ENCODE measurements around the gene FSTL5. TPM values are rescaled to one million over a fixed set of nuclear protein-coding genes. Genes with fewer than 3 reads are reported as not detected.
A peak's percentile ranks its signal among the peaks of the same experiment; 100 is the strongest.
"Not testable (repeated sequence)": the region's sequence is repeated elsewhere in the genome, so short reads cannot be mapped to it uniquely, and the experiment has no call there.

The FSTL5 gene
- total RNA-seq, 1 donor from 2014 or later: not detected

- intact Hi-C loops (cut with DNase I): no loop called here
- DNase-seq (ENCODE audit: missing footprints): peak; percentile 15
Observed at GRCh38 chr4:161792991-161793390, 370.8 kb downstream of the FSTL5 start.

GRCh38 chr4:161791796-161792556 lies 371.8 kb downstream of the FSTL5 start:
- intact Hi-C loops (cut with DNase I): no loop called here
- ATAC-seq: no peak
- peak; percentile 50 for DNase-seq (ENCODE audit: missing footprints)

More at GRCh38 chr4:161792991-161793390, 370.8 kb downstream of the FSTL5 start:
- no peak for ATAC-seq

- intact Hi-C loops (cut with DNase I): no loop called here
- ATAC-seq (no peak), DNase-seq (ENCODE audit: missing footprints) (no peak)
Observed at GRCh38 chr4:161767116-161767515, 396.7 kb downstream of the FSTL5 start.

GRCh38 chr4:161762796-161763195 lies 401.0 kb downstream of the FSTL5 start:
- DNase-seq (ENCODE audit: missing footprints) (no peak), ATAC-seq (no peak)

GRCh38 chr4:161760008-161760407 lies 403.8 kb downstream of the FSTL5 start:
- DNase-seq (ENCODE audit: missing footprints) (no peak), ATAC-seq (no peak)
- intact Hi-C loops (cut with DNase I): no loop called here

More at GRCh38 chr4:161762796-161763195, 401.0 kb downstream of the FSTL5 start:
- intact Hi-C loops (cut with DNase I): no loop called here

GRCh38 chr4:161758412-161758811 lies 405.4 kb downstream of the FSTL5 start:
- intact Hi-C loops (cut with DNase I); DNase-seq (ENCODE audit: missing footprints); ATAC-seq: not testable (repeated sequence)

- ATAC-seq (no peak), DNase-seq (ENCODE audit: missing footprints) (no peak)
- intact Hi-C loops (cut with DNase I): no loop called here
Observed at GRCh38 chr4:161728929-161729328, 434.9 kb downstream of the FSTL5 start.

GRCh38 chr4:161721947-161722346 lies 441.9 kb downstream of the FSTL5 start:
- DNase-seq (ENCODE audit: missing footprints) (no peak), ATAC-seq (no peak)
- intact Hi-C loops (cut with DNase I): no loop called here

GRCh38 chr4:161717084-161717483 lies 446.7 kb downstream of the FSTL5 start:
- ATAC-seq: no peak

GRCh38 chr4:161714931-161715330 lies 448.9 kb downstream of the FSTL5 start:
- no peak for ATAC-seq

More at GRCh38 chr4:161717084-161717483, 446.7 kb downstream of the FSTL5 start:
- intact Hi-C loops (cut with DNase I): no loop called here
- no peak for DNase-seq (ENCODE audit: missing footprints)

GRCh38 chr4:161714022-161714751 lies 449.6 kb downstream of the FSTL5 start:
- no peak for DNase-seq (ENCODE audit: missing footprints)
- intact Hi-C loops (cut with DNase I): no loop called here
- no peak for ATAC-seq

More at GRCh38 chr4:161714931-161715330, 448.9 kb downstream of the FSTL5 start:
- no peak for DNase-seq (ENCODE audit: missing footprints)
- intact Hi-C loops (cut with DNase I): no loop called here

- intact Hi-C loops (cut with DNase I): no loop called here
- no peak for ATAC-seq
- DNase-seq (ENCODE audit: missing footprints): no peak
Observed at GRCh38 chr4:161704653-161705052, 459.1 kb downstream of the FSTL5 start.

- ATAC-seq (no peak), DNase-seq (ENCODE audit: missing footprints) (no peak)
- intact Hi-C loops (cut with DNase I): no loop called here
Observed at GRCh38 chr4:161704040-161704439, 459.8 kb downstream of the FSTL5 start.

- no peak for DNase-seq (ENCODE audit: missing footprints)
- intact Hi-C loops (cut with DNase I): no loop called here
- no peak for ATAC-seq
Observed at GRCh38 chr4:161702287-161702686, 461.5 kb downstream of the FSTL5 start.

GRCh38 chr4:161696944-161697343 lies 466.9 kb downstream of the FSTL5 start:
- intact Hi-C loops (cut with DNase I): no loop called here
- ATAC-seq (no peak), DNase-seq (ENCODE audit: missing footprints) (no peak)

- intact Hi-C loops (cut with DNase I): no loop called here
- no peak for DNase-seq (ENCODE audit: missing footprints)
- ATAC-seq: no peak
Observed at GRCh38 chr4:161680146-161680545, 483.7 kb downstream of the FSTL5 start.

GRCh38 chr4:161664740-161665139 lies 499.1 kb downstream of the FSTL5 start:
- ATAC-seq (no peak), DNase-seq (ENCODE audit: missing footprints) (no peak)
- intact Hi-C loops (cut with DNase I): no loop called here

- ATAC-seq (no peak), DNase-seq (ENCODE audit: missing footprints) (no peak)
- intact Hi-C loops (cut with DNase I): no loop called here
Observed at GRCh38 chr4:161663844-161664243, 500.0 kb downstream of the FSTL5 start.

GRCh38 chr4:161658676-161659075 lies 505.1 kb downstream of the FSTL5 start:
- DNase-seq (ENCODE audit: missing footprints) (no peak), ATAC-seq (no peak)
- intact Hi-C loops (cut with DNase I): no loop called here

GRCh38 chr4:161657616-161658015 lies 506.2 kb downstream of the FSTL5 start:
- no peak for ATAC-seq
- intact Hi-C loops (cut with DNase I): no loop called here
- DNase-seq (ENCODE audit: missing footprints): no peak
